Measurements from ENCODE around the gene HES2.
"Not testable (repeated sequence)": the region's sequence is repeated elsewhere in the genome, so short reads cannot be mapped to it uniquely, and the experiment has no call there.

The HES2 gene

GRCh38 chr1:6416906-6417305, 2.8 kb downstream of the HES2 start:
- no peak for DNase-seq (ENCODE audit: low spot score)

GRCh38 chr1:6416295-6416656, 3.4 kb downstream of the HES2 start:
- no peak for DNase-seq (ENCODE audit: low spot score)

GRCh38 chr1:6414881-6415626, 4.7 kb downstream of the HES2 start:
- no peak for DNase-seq (ENCODE audit: low spot score)

DNA sequence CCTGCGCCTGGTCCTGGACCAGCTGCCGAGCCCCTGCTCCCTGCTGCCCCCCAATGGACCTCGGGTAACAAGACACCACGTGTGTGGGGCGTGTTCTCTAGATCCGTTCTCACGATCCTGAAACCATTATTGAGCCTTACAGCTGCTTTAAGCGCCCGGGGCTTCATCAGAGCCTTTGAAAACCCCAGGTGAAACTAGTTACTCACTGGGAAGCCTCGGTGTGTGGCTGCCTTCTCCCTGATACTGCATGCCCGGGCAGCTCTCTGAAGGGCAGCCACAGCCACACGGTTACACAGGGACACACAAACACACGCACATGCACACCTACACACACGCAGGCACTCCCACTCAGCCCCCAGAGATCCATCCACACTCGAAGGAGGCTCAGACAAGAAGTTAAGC, 5.3 kb downstream of the HES2 start:
- DNase-seq (ENCODE audit: low spot score) = peak; percentile 70

- peak; percentile 29 for DNase-seq (ENCODE audit: low spot score)
These were observed 6.8 kb downstream of the HES2 start for GRCh38 chr1:6412896-6413295.

- DNase-seq (ENCODE audit: low spot score) = no peak
These were observed 9.3 kb downstream of the HES2 start for GRCh38 chr1:6410248-6410893.

- no peak for DNase-seq (ENCODE audit: low spot score)
These were observed 10.0 kb downstream of the HES2 start for GRCh38 chr1:6409733-6410132.

- DNase-seq (ENCODE audit: low spot score) = no peak
These were observed 10.7 kb downstream of the HES2 start for GRCh38 chr1:6409053-6409452.

DNA sequence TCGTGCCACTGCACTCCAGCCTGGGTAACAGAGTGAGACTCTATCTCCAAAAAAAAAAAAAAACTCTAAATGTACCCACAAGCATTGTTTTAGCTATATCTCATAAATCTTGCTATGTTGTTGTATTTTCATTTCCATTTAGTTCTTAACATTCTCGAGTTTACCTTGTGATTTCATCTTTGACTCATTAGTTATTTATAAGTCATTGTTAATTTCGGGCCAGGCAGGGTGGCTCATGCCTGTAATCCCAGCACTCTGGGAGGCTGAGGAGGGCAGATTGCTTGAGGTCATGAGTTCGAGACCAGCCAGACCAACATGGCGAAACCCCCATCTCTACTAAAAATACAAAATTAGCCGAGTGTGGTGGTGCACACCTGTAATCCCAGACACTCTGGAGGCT, 11.7 kb downstream of the HES2 start:
- no peak for DNase-seq (ENCODE audit: low spot score)

DNA sequence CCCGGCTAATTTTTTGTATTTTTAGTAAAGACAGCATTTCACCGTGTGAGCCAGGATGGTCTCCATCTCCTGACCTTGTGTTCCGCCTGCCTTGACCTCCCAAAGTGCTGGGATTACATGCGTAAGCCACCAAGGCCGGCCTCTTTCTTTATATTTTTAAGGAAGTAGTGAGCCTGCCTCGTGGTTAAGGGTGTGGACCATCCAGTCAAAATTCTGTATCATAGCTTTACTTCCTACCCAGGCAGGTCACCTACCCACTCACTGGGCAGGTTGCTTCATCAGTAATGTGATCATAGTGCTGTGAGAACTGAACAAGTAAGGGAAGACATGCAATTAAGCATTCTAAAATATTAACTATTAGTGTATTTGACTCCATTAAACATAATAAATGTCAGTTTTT, 18.0 kb downstream of the HES2 start:
- DNase-seq (ENCODE audit: low spot score) = no peak

GRCh38 chr1:6399294-6399693, 20.4 kb downstream of the HES2 start:
- DNase-seq (ENCODE audit: low spot score) = no peak

DNA sequence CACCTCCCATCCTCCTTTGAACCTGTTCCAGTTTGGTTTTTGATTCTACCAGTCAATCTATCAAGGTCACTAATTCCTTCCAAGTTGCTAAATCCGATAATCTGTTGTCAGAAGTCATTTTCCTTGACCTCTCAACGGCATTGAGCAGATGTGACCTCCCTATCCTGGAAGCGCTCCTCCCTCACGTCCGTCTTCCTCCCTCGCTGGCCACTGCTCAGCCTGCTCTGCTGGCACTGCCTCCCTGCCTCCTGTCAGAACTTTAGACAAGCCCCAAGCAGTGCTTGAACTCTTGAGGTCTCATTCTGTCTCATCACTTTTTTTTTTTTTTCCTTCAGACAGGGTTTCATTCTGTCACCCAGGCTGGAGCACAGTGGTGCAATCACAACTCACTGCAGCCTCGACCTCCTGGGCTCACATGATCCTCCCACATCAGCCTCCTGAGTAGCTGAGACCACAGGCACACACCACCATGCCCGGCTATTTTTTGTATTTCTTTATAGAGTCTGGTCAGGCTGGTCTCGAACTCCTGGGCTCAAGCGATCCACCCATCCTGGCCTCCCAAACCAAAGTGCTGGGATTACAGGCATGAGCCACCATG, 21.8 kb downstream of the HES2 start:
- no peak for DNase-seq (ENCODE audit: low spot score)

- no peak for DNase-seq (ENCODE audit: low spot score)
These were observed 22.7 kb downstream of the HES2 start for GRCh38 chr1:6396998-6397397.

- not testable (repeated sequence) for DNase-seq (ENCODE audit: low spot score)
These were observed 23.9 kb downstream of the HES2 start for GRCh38 chr1:6395781-6396244.

DNA sequence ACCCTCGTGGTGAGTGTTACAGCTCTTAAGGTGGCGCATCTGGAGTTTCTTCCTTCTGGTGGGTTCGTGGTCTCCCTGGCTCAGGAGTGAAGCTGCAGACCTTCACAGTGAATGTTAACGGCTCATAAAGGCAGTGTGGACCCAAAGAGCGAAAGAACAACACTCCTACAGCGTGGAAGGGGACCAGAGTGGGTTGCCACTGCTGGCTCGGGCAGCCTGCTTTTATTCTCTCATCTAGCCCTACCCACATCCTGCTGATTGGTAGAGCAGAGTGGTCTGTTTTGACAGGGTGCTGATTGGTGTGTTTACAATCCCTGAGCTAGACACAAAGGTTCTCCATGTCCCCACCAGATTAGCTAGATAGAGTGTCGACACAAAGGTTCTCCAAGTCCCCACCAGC, 24.6 kb downstream of the HES2 start:
- not testable (repeated sequence) for DNase-seq (ENCODE audit: low spot score)

DNA sequence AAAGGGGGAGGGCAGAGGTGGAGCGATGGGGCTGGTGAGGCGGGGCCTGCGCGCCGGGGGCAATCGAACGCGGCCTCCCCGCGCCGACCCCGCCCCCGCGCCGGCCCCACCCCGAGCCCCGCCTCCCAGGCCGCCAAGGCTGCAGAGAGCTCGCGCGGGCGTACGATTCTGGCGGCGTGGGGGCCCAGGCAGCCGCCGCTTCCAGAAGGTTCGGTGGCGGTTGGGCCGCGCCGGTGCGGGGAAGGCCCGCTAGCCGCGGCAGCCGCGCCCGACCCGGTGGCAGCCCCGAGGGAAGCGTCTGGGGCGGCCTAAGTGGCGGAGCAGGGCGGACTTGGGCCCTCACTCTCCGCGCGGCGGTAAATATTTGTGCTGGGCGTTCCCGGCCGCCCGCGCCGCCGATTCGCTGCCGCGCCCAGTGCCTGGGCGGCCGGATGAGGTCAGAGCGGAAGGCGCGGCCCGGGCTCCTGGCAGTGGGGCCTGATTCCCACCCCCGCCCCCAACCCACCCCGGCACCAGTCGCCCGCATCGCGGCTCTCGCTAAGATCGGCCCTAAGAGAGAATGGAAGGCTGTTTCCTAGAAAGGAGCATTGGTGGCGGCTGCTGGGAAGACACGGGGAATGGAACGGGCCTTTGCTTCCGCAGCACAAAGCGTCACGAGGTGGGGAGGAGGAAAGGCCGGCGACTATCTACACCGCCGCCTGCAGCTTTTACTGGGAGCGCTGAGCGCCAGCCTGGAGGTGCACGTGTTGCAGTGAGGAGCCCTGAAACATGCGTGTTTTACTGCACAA, 26.1 kb downstream of the HES2 start, which contains the start of gene ACOT7:
Gene ACOT7 (minus strand): TSS at position 368 of the 788 bp plus-strand sequence. CDS start 368 bp downstream, outside the sequence.
- peak; percentile 86 for DNase-seq (ENCODE audit: low spot score)

DNA sequence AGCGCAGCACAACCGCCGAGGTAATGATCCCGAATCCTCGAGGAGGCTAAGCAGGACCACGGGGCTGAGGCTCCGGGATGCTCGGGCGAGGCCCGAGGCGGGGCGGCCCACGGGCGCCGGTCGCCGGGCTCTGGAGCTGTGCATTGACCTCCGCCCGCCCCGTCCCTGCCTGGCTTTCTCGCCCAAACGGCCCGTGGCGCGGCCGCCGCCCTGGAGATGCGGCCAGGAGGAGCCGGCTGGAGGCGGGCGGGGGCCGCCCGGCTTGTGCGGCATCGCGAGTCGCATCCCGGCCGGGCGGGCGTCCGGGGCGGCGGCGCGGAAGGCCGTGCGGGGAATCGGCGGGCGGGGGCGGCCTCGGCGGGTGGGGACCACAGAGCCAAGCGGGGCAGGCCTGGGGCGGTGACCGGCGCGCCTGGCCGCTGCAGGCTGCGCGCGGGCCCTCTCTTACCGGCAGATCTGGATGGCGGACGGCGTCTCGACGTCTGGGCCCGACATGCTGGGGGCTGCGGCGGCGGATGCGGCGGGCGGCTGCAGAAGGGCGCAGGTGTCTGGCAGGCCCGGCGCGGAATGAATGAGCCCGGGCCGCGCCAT, 26.8 kb downstream of the HES2 start:
- DNase-seq (ENCODE audit: low spot score) = no peak

DNA sequence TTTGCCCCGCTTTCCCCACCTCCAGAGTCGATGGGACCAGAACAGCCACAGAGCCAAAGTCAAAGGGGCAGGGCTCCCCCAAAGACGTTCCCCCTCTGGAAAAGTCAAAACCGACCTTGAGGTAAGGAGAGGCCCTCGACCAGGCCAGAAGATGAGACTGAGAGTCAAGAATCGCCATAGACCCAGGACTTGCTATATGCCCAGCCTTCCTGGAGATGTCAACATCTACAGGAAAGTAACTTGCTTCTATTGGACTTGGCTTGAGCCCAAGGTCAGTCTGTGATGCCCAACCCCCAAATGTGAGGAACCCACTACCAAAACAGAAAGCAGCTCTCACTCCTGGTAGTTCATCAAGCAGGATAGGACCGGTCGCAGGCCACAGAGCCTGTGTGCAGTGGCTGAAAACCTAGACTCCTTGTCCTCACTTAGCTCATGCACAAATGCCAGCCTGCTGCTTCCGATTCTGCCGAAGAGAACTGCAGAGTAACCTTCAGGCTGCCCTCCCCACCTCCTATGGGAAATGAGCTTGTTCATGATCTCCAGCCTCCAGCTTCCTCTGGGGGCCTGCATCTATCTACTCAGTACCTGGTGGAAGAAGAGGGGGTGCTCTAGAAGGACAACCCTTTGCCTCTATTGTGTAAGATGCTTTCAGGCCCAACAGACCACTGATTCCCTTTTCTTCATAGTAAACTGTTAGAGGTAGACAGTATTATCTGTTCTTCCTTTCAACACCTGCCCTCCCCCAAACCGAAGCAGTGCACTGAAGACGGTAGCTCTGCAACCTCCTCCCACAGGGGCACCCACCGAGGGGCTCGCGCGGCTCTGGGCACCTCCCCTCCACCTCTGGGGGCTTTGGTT, 27.5 kb downstream of the HES2 start:
- no peak for DNase-seq (ENCODE audit: low spot score)

DNA sequence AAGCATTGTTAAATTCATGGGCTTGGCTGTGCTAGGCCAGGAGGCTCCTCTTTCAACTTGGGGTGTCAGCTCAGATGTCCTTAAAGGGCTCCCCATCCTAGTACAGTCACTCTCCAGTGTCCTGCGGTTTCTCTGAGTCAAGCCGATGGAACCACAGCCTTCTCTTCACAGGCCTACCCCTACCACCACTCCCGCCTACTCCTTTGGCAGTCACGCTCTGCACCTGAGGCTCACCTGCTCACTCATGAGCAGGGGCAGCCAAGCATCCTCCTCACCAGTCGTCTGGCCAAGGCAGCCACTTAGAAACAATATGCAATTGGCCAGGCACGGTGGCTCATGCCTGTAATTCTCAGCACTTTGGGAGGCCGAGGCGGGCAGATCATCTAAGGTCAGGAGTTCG, 29.7 kb downstream of the HES2 start:
- DNase-seq (ENCODE audit: low spot score) = no peak

GRCh38 chr1:6386371-6386949, 33.3 kb downstream of the HES2 start:
- DNase-seq (ENCODE audit: low spot score) = no peak
